GM18517 (cell line): Measurements from ENCODE around the gene NEURL2.

Source experiments
- ATAC-seq: cut with Tn5 transposase; IDR thresholded peaks from one replicate; pipeline ENCODE4 v1.9.1; 2021; ENCODE audit warnings: mild to moderate bottlenecking, moderate library complexity; ENCODE audit not compliant: unreplicated experiment

The NEURL2 gene

GRCh38 chr20:45920462-45921336 is 29.7 kb upstream of the NEURL2 start:
- no peak for ATAC-seq

- no peak for ATAC-seq
Observed at GRCh38 chr20:45919542-45920399, 28.8 kb upstream of the NEURL2 start.

DNA sequence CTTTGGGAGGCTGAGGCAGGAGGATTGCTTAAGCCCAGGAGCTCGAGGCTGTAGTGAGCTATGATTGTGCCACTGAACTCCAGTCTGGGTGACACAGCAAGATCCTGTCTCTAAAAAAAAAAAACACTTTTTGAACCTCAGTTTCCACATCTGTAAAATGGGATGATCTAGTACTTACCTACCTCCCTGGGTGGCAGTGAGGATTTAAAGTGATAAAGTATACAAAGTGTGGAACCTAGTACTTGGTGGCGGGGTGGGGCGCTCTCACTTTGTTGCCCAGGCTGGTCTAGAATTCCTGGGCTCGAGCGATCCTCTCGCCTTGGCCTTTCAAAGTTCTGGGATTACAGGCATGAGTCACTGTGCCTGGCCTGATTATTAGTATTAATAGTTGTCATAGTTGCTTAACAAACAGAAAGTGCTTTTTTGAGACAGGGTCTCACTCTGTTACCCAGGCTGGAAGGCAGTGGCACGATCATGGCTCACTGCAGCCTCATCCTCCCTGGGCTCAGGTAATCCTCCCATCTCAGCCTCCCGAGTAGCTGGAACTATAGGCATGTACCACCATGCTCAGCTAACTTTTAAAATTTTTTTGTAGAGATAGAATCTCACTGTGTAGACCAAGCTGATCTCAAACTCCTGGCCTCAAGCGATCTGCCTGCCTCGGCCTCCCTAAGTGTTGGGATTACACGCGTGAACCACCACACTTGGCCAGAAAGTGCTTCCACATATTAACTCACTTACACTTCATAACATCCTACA is 27.9 kb upstream of the NEURL2 start:
- no peak for ATAC-seq

DNA sequence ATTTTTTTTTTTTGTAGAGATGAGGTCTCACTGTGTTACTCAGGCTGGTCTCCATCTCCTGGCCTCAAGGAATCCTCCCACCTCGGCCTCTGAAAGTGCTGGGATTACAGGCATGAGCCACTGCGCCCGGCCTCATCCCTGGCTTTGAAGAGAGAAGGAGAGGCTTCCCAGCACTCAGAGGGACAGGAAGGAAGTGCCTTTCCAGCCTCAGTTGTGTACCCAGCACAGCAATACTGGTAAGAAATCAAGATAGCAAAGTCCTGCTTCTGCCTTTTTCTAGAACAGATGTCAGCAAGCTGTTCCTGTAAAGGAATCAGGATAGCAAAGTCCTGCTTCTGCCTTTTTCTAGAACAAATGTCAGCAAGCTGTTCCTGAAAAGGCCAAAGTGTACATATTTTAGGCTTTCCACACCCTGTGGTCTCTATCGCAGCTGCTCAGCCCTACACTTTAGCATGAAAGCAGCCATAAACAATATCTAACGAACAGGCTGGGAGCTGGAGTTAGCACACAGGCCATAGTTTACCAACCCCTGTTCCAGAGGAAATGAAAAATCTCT is 27.3 kb upstream of the NEURL2 start:
- no peak for ATAC-seq

GRCh38 chr20:45917790-45918141 is 26.8 kb upstream of the NEURL2 start:
- no peak for ATAC-seq

DNA sequence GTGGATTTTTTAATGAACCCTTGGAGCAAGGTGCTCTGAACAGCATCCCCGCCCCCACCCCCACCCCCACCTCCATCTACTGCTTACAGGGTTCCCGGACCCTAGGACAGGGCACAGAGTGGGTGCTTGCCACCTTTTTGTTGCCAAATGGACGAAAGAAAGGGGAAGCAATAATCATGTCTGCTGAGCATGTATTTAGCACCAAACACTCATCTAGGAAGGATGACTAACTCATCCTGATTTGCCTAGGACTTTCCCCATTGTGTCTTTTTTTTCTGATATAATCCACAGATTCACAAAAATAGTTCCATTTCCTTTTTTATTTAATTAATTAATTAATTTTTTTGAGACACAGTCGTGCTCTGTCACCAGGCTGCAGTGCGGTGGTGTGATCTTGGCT is 22.1 kb upstream of the NEURL2 start:
- no peak for ATAC-seq

DNA sequence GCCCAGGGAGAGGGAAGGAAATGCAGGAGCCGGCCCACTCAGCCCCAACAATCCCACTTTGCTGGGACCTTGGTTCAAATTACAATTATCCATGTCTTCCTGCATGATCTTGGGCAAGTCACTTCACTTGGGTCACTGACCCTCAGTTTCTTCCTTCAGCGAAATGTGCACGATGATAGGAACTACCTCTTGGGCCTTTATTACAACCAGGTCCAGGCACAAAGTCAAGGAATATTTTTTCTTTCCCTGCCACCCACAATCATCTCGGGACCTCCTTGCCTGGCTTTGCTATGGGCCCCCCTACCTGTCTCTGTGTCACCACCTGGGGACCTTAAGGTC is 21.3 kb upstream of the NEURL2 start:
- no peak for ATAC-seq

DNA sequence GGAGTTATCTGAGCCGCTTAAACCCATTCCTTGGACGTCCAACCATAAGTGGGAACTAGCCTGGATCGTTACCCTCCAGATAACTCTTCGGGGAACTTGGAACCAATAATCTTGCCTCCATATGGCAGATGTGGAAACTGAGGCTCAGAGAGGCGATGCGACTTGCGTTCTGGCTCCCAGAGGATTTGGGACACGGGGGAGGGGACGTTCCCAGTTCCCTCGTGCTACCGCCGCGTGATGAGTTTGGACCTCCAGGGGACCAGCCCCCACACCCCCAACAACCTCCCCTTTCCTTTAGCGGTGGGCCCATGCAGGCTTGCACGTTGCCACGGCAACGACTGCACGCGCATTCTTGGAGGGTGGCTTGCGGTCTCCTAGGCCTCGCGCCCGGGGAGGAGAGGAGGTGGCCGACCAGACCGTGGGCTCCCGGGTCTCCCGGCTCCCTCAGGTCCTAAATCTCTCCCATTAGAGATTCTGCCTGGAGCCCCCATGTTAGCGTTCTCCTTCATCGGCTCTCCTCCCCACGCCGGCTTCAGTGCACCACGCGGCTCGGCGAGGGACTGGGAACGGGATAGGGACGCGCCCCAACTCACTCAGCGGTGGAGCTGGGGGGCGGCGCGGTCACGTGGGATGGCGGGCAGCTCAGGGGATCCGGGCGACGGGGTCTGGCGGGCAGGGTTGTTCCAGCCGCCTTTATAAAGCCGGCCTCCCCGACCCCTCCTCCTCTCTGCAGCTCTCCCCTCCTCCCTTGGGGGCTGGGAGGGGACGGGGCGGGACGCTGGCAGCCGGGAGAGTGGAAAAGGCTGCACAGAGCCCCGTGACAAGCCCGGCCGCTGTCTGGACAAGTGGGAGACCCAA is 20.7 kb upstream of the NEURL2 start, which contains the start of gene PLTP:
PLTP (minus strand) TSS at position 670 of the 858 bp plus-strand sequence. CDS start 703 bp downstream, outside the sequence.
- no peak for ATAC-seq

DNA sequence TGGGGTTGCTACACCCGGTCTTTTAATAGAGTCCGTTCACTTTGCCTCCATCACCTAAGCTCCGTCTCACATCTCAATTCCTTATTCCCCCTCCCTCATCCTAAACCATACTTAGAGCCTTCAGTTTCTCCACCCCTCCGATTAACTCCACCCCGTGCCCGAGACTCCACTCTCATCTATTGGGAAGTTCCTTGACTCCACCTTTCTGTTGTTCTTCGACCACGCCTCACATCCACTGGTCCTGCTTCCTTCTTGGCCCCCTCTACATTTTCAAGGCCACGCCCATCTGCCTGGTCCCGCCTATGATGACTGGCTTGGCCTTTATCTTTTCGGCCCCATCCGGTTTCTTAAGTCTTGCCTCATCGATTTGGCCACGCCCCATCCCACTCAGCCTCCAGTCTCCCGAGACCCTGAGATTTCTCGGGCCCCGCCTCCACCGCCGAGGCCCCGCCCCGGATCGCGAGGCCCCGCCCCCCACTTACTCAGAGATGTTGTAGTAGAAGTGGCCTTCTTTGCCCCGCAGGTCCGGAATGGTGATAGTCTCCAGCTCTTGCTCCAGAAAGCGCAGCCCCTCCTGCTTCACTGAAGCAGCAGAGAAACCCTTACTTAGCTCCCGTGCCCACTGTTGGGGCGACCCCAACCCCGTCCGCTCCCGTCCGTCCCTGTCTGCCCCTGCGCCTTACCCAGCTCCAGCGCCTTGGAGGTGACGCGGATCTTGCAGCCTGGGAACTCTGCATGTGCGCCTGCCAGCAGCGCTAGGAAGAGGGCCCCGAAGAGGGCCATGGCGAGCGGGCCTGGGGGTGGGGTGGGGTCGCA is 19.9 kb upstream of the NEURL2 start:
- ATAC-seq = peak; percentile 83

DNA sequence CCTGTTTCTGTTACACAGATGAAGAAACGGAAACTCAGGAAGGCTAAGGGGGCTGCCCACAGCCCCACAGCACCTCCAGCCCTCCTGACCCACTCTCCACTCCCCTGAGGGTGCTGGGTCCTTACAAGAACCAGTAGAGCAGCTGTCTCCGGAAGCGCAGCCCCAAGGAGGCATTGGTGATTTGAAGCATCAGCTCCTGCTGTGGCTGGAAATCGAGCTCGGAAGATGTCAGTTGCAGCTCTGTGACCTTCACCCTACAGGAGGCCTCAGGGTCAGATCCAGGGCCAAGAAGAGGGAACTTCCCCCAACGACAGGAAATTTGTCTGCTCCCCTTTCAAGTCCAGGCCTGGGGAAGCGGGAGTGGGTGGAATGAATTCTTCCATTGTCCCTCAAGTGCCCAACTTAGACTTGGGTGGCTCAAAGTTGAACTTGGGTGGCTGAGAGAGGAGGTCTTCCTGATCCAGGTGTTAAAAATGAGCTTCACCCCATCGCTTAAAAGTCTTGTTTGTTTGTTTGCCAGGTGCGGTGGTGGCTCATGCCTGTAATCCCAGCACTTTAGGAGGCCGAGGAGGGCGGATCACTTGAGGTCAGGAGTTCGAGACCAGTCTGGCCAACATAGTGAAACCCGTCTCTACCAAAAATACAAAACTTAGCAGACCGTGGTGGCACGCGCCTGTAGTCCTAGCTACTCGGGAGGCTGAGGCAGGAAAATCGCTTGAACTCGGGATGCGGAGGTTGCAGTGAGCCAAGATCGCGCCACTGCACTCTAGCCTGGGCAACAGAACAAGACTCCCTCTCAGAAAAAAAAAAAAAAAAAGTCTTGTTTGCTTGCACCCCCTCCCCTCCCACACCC is 19.0 kb upstream of the NEURL2 start:
- no peak for ATAC-seq

GRCh38 chr20:45909336-45909808 is 18.4 kb upstream of the NEURL2 start:
- ATAC-seq = no peak

GRCh38 chr20:45908084-45908483 is 17.1 kb upstream of the NEURL2 start:
- no peak for ATAC-seq

GRCh38 chr20:45907219-45907948 is 16.4 kb upstream of the NEURL2 start:
- no peak for ATAC-seq

DNA sequence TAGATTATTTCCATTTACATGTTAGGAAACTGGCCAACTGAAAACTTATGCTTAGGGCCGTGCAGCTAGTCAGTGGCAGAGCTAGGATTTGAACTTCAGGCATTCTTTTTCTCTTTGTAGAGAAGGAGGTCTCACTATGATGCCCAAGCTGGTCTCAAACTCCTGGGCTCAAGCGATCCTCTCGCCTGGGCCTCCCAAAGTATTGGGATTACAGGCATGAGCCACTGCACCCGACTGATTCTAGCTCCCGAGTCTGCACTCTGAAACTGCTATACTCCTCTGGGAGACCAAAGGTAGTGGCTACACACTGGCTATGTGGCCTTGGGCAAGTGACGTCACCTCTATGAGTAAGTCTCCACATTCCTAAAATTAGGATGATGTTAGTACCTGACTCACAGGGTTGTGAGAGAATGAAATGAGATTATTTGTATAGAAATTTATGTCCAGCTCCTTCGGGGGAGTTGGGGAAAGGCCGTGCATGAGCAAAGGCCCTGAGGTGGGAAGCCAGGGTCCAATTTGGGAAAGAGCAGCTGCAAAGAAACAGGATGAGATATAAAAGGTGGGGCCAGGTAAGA is 14.6 kb upstream of the NEURL2 start:
- ATAC-seq = no peak

DNA sequence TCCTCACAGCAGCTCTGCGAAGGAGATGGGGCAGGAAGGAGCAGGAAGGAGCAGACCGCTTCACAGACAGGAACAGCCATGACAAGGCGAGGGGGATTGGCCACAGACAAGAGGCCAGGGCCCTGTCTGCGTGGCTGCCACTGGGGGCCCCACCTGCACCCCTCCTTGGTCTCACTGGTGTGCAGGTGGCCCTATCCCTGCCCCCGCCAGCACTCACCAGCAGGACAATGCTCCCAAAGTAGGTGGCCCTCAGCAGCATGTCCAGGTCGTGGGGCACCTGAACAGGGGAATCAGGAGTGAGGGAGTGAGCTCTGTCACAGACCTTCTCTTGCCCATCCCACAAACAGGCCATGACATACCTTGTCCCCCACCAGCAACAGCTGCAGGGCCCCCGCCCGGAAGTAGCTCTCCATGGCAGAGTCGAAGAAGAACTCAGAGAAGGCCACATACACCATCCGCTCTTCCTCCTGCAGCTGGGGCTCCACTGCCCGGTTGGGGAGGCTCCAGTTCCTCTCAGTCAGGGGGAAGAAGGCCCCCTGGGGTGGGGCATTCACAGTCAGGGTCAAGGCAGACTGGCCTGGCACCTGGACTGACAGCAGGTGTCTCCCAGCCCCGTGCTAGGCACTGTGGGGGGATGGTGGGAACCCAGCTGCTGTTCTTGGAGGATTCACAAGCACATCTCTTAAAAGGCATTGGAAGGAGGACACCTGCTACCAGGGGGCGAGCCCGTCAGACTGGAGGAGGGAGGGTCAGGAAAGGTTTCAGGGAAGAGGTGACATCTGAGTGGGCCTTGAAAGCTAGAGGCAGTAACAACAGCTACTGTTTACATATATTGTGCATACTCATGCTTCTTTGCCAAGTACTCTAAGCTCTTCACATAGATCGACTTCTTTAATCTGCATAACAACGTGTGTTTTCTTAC is 13.8 kb upstream of the NEURL2 start:
- ATAC-seq = no peak

- ATAC-seq = no peak
Observed at GRCh38 chr20:45902199-45902701, 11.2 kb upstream of the NEURL2 start.
